ENCODE results near the gene PLCB3. TPM values are rescaled to one million over a fixed set of nuclear protein-coding genes. Genes with fewer than 3 reads are reported as not detected.

The PLCB3 gene
- total RNA-seq, 1 donor from 2014 or later, result 20.8 TPM

- Histone ChIP-seq H3K27me3 (ENCODE audit: control insufficient read depth, insufficient read depth, low read length) (peaks cover 31% of the 10 kb centered on the region), H3K4me3 (ENCODE audit: low read depth, low read length) (peak within 1 kb of the TSS; percentile 19), H3K36me3 (ENCODE audit: control insufficient read depth, insufficient read depth, low read length) (no peaks in the 10 kb centered on the region)
- no peak for FAIRE-seq
- TF ChIP-seq CTCF (IDR thresholded peaks at IDR 0.05; ENCODE audit: insufficient read depth, low read length, severe bottlenecking), result no peak
- no peak for DNase-seq (ENCODE audit: low read depth)
Observed at GRCh38 chr11:64299847-64300648, 48.7 kb downstream of the PLCB3 start, which contains the start of gene CATSPERZ. Gene CATSPERZ (plus strand): TSS chr11:64300358. CDS start chr11:64300411, 53 bp downstream.

DNA sequence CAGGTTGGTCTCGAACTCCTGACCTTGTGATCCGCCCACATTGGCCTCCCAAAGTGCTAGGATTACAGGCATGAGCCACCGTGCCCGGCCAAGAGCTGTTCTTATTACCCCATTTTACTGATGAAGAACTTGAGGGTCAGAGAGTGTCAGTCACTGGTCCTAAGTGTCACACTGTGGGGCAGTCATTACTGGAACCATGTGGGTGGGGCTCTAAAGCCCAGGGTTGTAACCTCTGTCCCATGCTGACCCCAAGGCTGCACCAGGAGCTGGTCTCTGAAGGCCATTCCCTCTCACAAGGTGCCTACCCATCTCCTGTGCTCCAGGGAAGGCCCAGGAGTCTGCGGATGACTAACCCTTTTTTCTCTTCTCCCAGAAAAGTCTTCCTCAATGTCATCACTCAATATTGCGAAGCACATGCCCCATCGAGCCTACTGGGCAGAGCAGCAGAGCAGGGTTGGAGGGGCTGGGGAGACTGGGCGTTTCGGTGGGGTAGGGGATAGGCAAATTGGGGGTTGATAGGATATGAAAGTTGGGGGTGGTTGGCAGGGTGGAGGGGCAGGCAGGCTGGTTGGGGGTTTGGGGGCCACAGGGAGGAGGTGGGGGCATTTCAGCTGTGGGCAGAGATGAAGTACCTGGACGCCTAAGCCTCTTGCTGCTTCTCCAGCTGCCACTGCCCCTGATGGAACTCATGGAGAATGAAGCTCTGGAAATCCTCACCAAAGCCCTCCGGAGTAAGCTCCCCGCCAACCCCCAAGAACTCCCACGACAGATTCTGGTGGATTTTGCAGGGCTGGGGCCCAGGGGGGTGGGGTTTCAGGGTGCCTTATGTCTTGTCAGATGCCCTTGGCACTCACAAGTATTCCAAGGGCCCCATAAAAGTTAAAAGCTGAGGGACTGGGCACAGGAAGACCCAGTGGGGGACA, 52.0 kb downstream of the PLCB3 start:
- no peak for FAIRE-seq
- Histone ChIP-seq H3K4me3 (ENCODE audit: low read depth, low read length) (no peak overlapping the region), H3K36me3 (ENCODE audit: control insufficient read depth, insufficient read depth, low read length) (peaks cover 4% of the 10 kb centered on the region), H3K27me3 (ENCODE audit: control insufficient read depth, insufficient read depth, low read length) (peaks cover 14% of the 10 kb centered on the region)
- no peak for DNase-seq (ENCODE audit: low read depth)
- TF ChIP-seq CTCF (IDR thresholded peaks at IDR 0.05; ENCODE audit: insufficient read depth, low read length, severe bottlenecking), result no peak

DNA sequence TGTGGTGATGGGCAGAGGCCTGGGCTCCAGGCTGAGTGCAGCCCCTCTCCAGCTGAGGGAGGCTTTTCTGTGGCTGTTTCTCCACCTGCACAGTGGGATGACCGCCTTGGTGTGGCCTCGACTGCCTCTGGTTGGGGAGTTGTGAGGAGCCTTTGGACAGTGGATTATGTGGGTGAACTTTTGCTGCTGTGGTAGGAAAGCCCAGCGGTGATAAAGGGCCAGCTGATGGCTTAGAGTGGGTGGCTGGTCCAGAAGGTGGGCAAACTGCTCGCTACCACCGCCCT, 52.6 kb downstream of the PLCB3 start:
- FAIRE-seq (no peak), DNase-seq (ENCODE audit: low read depth) (no peak)
- TF ChIP-seq CTCF (IDR thresholded peaks at IDR 0.05; ENCODE audit: insufficient read depth, low read length, severe bottlenecking), result no peak
- Histone ChIP-seq H3K4me3 (ENCODE audit: low read depth, low read length) (no peak overlapping the region), H3K36me3 (ENCODE audit: control insufficient read depth, insufficient read depth, low read length) (peaks cover 4% of the 10 kb centered on the region), H3K27me3 (ENCODE audit: control insufficient read depth, insufficient read depth, low read length) (peaks cover 12% of the 10 kb centered on the region)

GRCh38 chr11:64304316-64305072, 53.2 kb downstream of the PLCB3 start:
- DNase-seq (ENCODE audit: low read depth) (peak; percentile 81), FAIRE-seq (no peak)
- Histone ChIP-seq H3K4me3 (ENCODE audit: low read depth, low read length) (peak overlapping the region; percentile 51), H3K36me3 (ENCODE audit: control insufficient read depth, insufficient read depth, low read length) (peaks cover 4% of the 10 kb centered on the region), H3K27me3 (ENCODE audit: control insufficient read depth, insufficient read depth, low read length) (peaks cover 10% of the 10 kb centered on the region)
- peak; percentile 93 for TF ChIP-seq CTCF (IDR thresholded peaks at IDR 0.05; ENCODE audit: insufficient read depth, low read length, severe bottlenecking)

- Histone ChIP-seq H3K4me3 (ENCODE audit: low read depth, low read length) (peak within 1 kb of the TSS; percentile 77), H3K27me3 (ENCODE audit: control insufficient read depth, insufficient read depth, low read length) (peaks cover 3% of the 10 kb centered on the region), H3K36me3 (ENCODE audit: control insufficient read depth, insufficient read depth, low read length) (peaks cover 4% of the 10 kb centered on the region)
- TF ChIP-seq CTCF (IDR thresholded peaks at IDR 0.05; ENCODE audit: insufficient read depth, low read length, severe bottlenecking), result no peak
- no peak for FAIRE-seq
- peak; percentile 89 for DNase-seq (ENCODE audit: low read depth)
Observed at GRCh38 chr11:64305075-64305690, 53.9 kb downstream of the PLCB3 start, which contains the start of gene ESRRA. Gene ESRRA (plus strand): TSS chr11:64305524. CDS start chr11:64307180, 1,656 bp downstream.

Measured in bronchial epithelial cell (primary cell).